ENCODE results near the gene RPS6KA4.
A peak's percentile ranks its signal among the peaks of the same experiment; 100 is the strongest.

DNA sequence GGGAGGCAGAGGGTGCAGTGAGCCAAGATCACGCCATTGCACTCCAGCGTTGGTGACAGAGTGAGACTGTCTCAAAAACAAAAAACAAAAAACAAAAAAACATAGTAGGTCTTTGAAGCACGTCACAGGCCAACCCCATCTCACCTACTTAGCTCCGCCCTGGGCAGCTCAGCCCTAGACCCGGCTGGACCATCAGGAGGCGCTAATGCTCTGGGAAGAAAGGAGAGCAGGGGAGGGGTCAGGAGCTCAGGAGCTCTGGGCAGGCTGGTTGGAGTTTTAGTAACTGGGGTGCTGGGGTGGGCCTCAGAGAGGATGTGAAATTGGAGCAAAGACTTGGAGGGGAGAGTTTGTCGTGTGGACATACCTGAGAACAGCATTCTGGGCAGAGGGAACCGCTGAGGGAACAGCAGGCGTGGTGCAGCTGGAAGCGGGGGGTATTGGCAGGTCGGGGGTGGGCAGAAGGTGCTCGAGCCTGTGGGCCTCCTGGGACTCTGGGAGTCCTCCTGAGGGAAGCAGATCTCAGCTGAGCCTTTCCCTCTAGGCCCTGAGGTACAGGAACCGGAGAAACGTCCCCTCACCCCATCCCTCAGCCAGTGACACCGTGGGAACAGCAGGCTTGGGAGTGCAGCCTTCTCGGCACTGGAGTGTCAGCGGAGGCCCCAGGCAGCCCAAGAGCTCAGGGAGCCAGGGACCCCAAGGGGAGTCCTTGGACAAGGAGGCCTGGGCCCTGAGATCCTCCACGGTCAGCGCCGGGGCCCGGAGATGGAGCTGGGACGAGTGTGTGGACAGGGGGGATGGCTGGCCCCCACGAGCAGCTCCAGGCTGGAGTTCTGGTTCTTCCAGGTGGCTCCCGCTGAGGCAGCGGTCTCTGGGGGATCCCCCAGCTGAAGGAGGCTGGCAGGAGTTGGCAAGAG, 2.2 kb upstream of the RPS6KA4 start:
- TF ChIP-seq, protein P1, sequence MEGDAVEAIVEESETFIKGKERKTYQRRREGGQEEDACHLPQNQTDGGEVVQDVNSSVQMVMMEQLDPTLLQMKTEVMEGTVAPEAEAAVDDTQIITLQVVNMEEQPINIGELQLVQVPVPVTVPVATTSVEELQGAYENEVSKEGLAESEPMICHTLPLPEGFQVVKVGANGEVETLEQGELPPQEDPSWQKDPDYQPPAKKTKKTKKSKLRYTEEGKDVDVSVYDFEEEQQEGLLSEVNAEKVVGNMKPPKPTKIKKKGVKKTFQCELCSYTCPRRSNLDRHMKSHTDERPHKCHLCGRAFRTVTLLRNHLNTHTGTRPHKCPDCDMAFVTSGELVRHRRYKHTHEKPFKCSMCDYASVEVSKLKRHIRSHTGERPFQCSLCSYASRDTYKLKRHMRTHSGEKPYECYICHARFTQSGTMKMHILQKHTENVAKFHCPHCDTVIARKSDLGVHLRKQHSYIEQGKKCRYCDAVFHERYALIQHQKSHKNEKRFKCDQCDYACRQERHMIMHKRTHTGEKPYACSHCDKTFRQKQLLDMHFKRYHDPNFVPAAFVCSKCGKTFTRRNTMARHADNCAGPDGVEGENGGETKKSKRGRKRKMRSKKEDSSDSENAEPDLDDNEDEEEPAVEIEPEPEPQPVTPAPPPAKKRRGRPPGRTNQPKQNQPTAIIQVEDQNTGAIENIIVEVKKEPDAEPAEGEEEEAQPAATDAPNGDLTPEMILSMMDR (IDR thresholded peaks at IDR 0.05): peak in 1 of 3 experiments; percentile 17
- TF ChIP-seq POLR2AphosphoS5 (IDR thresholded peaks at IDR 0.05): no peak

Data from esophagus muscularis mucosa (tissue), 3 donors.